ENCODE measurements around the gene UBAC1. TPM values are rescaled to one million over a fixed set of nuclear protein-coding genes. Genes with fewer than 3 reads are reported as not detected.
"Not testable (repeated sequence)": the region's sequence is repeated elsewhere in the genome, so short reads cannot be mapped to it uniquely, and the experiment has no call there.

UBAC1 gene
- total RNA-seq, 1 donor from 2014 or later = 57.9 TPM

DNA sequence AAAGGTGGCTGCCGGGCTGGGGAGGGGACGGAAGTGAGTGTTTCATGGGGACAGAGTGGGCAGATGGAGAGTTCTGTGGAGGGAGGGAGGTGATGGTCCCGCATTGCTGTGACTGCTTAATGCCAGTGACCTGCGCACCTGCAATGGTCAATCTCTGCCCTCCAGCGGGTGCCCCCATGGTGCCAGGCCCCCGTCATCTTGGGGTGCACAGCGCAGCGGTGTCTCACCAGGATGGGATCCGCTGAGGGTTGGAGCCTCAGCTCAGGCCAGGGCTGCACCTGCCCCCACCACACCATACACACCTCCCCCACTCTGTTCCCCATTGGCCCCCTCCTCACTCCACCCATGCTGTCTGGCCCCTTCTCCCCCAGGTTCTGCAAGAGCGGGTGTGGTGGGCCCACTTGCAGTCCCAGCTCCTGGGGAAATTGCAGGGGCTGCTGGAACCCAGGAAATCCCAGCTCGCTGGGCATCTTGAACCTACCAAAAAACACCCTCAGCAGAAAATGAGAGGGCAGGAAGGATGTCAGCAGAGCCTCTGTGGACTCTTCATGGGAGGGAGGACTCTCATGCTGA, 41.8 kb downstream of the UBAC1 start:
- H3K27ac ChIP-seq = no peak overlapping the region
- H3K9me3 ChIP-seq = peaks cover 16% of the 10 kb centered on the region
- no peaks in the 10 kb centered on the region for H3K4me1 ChIP-seq
- no peaks in the 10 kb centered on the region for H3K27me3 ChIP-seq
- intact Hi-C loops (cut with DNase I) = no loop called here
- DNase-seq (ENCODE audit: extremely low spot score in 2 of 2) = no peak
- H3K36me3 ChIP-seq = peaks cover 0 to 19% of the 10 kb centered on the region in 2 donors
- no peak overlapping the region for H3K4me3 ChIP-seq
- TF ChIP-seq POLR2AphosphoS5 (IDR thresholded peaks at IDR 0.05; ENCODE audit: insufficient read depth in 1 of 2, low read depth in 1 of 2) = no peak
- no peak for TF ChIP-seq POLR2A (IDR thresholded peaks at IDR 0.05)
- TF ChIP-seq, protein P1, sequence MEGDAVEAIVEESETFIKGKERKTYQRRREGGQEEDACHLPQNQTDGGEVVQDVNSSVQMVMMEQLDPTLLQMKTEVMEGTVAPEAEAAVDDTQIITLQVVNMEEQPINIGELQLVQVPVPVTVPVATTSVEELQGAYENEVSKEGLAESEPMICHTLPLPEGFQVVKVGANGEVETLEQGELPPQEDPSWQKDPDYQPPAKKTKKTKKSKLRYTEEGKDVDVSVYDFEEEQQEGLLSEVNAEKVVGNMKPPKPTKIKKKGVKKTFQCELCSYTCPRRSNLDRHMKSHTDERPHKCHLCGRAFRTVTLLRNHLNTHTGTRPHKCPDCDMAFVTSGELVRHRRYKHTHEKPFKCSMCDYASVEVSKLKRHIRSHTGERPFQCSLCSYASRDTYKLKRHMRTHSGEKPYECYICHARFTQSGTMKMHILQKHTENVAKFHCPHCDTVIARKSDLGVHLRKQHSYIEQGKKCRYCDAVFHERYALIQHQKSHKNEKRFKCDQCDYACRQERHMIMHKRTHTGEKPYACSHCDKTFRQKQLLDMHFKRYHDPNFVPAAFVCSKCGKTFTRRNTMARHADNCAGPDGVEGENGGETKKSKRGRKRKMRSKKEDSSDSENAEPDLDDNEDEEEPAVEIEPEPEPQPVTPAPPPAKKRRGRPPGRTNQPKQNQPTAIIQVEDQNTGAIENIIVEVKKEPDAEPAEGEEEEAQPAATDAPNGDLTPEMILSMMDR (IDR thresholded peaks at IDR 0.05) = no peak

DNA sequence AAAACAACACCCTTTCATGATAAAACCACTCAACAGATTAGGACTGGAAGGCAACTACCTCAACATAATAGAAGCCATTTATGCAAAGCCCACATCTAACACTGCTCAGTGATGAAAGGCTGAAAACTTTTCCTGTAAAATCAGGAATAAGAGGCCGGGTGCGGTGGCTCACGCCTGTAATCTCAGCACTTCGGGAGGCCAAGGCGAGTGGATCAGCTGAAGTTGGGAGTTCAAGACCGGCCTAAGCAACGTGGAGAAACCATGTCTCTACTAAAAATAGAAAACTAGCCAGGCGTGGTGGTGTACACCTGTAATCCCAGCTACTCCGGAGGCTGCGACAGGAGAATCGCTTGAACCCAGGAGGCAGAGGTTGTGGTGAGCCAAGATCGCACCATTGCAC, 44.9 kb downstream of the UBAC1 start:
- H3K4me1 ChIP-seq; H3K27me3 ChIP-seq; H3K27ac ChIP-seq; intact Hi-C loops (cut with DNase I); DNase-seq (ENCODE audit: extremely low spot score in 2 of 2); H3K4me3 ChIP-seq: not testable (repeated sequence)
- Histone ChIP-seq H3K9me3 (peaks cover 16% of the 10 kb centered on the region), H3K36me3 (peaks cover 0 to 44% of the 10 kb centered on the region in 2 donors)

DNA sequence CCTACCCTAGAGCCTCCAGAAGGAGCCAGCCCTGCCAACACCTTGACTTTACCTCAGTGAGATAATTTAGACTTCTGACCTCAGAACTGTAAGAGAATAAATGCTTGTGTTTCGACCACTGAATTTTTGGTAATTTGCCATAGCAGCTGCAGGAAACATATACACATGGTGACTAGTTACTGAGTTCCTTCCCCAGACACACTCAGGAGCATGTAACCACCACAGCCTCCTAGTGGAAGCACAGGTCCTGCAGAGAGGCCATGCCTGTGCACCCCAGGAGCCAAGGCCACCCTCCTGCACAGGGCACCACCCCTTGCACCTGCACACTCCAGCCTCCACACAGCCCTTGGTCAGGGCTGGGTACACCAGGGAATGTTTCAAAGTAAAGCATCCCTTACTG, 46.3 kb downstream of the UBAC1 start:
- H3K9me3 ChIP-seq = peaks cover 16% of the 10 kb centered on the region
- no peak overlapping the region for H3K27ac ChIP-seq
- H3K36me3 ChIP-seq = peaks cover 0 to 47% of the 10 kb centered on the region in 2 donors
- no peak overlapping the region for H3K4me3 ChIP-seq
- peaks cover 1% of the 10 kb centered on the region for H3K4me1 ChIP-seq
- H3K27me3 ChIP-seq = no peaks in the 10 kb centered on the region
- intact Hi-C loops (cut with DNase I) = no loop called here
- TF ChIP-seq POLR2AphosphoS5 (IDR thresholded peaks at IDR 0.05; ENCODE audit: insufficient read depth in 1 of 2, low read depth in 1 of 2) (no peak), POLR2A (IDR thresholded peaks at IDR 0.05) (no peak)
- TF ChIP-seq, protein P1 (IDR thresholded peaks at IDR 0.05) = no peak
- no peak for DNase-seq (ENCODE audit: extremely low spot score in 2 of 2)

DNA sequence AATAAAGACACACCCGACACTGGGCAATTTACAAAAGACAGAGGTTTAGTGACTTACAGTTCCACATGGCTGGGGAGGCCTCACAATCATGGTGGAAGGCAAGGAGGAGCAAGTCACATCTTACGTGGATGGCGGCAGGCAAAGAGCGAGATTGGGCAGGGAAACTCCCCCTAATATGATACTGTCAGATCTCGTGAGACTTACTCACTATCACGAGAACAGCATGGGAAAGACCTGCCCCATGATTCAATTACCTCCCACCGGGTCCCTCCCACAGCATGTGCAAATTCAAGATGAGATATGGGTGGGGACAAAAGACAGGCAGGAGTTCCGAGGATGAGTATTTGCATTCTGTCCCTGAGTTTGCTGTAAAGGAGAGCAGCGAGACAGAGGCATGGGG, 49.9 kb downstream of the UBAC1 start:
- peaks cover 20% of the 10 kb centered on the region for H3K4me1 ChIP-seq
- H3K9me3 ChIP-seq; H3K27ac ChIP-seq; intact Hi-C loops (cut with DNase I); H3K27me3 ChIP-seq; H3K4me3 ChIP-seq; DNase-seq (ENCODE audit: extremely low spot score in 2 of 2): not testable (repeated sequence)
- H3K36me3 ChIP-seq = peaks cover 0 to 47% of the 10 kb centered on the region in 2 donors

DNA sequence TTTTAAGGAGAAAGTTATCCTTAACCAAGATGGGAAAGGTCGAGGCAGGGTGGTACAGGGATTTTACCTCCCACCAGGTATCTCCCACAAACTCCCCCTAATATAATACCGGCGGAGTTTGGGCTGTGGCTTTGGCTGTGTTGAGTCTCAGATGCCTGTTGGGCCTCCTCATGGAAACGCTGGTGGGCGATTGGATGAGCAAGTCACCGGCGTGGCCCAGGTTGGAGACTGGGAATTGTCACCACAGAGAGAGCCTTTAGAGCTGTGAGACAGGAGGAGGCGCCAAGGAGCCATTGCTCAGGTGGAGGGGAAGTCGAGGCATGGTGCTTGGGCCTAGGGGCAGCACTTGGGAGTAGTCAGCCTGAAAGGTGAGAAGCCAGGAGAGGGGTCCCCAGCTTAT, 50.4 kb downstream of the UBAC1 start:
- Histone ChIP-seq H3K36me3 (peaks cover 0 to 42% of the 10 kb centered on the region in 2 donors), H3K27ac (no peak overlapping the region), H3K4me1 (peaks cover 21% of the 10 kb centered on the region), H3K9me3 (no peaks in the 10 kb centered on the region), H3K4me3 (no peak overlapping the region), H3K27me3 (no peaks in the 10 kb centered on the region)
- TF ChIP-seq POLR2A (IDR thresholded peaks at IDR 0.05) = no peak
- TF ChIP-seq POLR2AphosphoS5 (IDR thresholded peaks at IDR 0.05; ENCODE audit: insufficient read depth in 1 of 2, low read depth in 1 of 2) = no peak
- TF ChIP-seq, protein P1 (IDR thresholded peaks at IDR 0.05) = no peak
- DNase-seq (ENCODE audit: extremely low spot score in 2 of 2) = no peak
- intact Hi-C loops (cut with DNase I) = no loop called here

DNA sequence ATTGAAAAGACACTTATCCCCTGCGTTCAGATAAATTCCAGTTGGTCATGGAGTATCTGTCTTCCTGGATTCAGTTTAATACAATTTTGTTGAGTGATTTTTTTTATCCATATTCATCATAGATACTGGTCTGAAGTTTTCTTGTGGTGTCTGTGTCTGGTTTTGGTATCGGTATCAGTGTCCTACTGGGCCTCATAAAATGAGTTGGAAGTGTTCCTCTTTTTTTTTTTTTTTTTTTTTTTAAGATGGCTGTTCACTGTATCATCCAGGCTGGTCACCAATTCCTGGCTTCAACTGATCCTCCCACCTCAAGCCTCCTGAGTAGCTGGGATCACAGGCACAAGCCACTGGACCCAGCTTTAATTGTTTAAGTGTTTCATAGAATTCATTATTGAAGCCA, 51.0 kb downstream of the UBAC1 start:
- no peak overlapping the region for H3K4me3 ChIP-seq
- no peak overlapping the region for H3K27ac ChIP-seq
- H3K36me3 ChIP-seq = peaks cover 0 to 36% of the 10 kb centered on the region in 2 donors
- H3K4me1 ChIP-seq = peaks cover 26% of the 10 kb centered on the region
- no peak for TF ChIP-seq POLR2AphosphoS5 (IDR thresholded peaks at IDR 0.05; ENCODE audit: insufficient read depth in 1 of 2, low read depth in 1 of 2)
- no peak for TF ChIP-seq POLR2A (IDR thresholded peaks at IDR 0.05)
- TF ChIP-seq, protein P1 (IDR thresholded peaks at IDR 0.05) = no peak
- H3K27me3 ChIP-seq = no peaks in the 10 kb centered on the region
- DNase-seq (ENCODE audit: extremely low spot score in 2 of 2) = no peak
- no peaks in the 10 kb centered on the region for H3K9me3 ChIP-seq
- intact Hi-C loops (cut with DNase I) = no loop called here

All from vagina (tissue), 2 donors.